Stimulated activated CD4-positive, alpha-beta T cell treated with anti-CD3 and anti-CD28 coated beads, Interleukin-12 subunit alpha, Interleukin-12 subunit beta, amount 100 ng/mL, for 4 hours (primary cell): ENCODE data around the gene STAM2.
"Not testable (repeated sequence)": the region's sequence is repeated elsewhere in the genome, so short reads cannot be mapped to it uniquely, and the experiment has no call there.

Source experiments
- DNase-seq: peaks from one replicate; pipeline ENCODE4 v3.0.0-alpha.2; 2020

The STAM2 gene

GRCh38 chr2:152100961-152101360 lies 74.6 kb downstream of the STAM2 start:
- no peak for DNase-seq

- no peak for DNase-seq
Observed at GRCh38 chr2:152099367-152100050, 76.1 kb downstream of the STAM2 start.

- no peak for DNase-seq
Observed at GRCh38 chr2:152098496-152099366, 76.8 kb downstream of the STAM2 start, which contains the start of gene CACNB4. Gene CACNB4 (minus strand): TSS chr2:152099044.

- no peak for DNase-seq
Observed at GRCh38 chr2:152097801-152098495, 77.6 kb downstream of the STAM2 start.

GRCh38 chr2:152097290-152097800 lies 78.2 kb downstream of the STAM2 start:
- DNase-seq, result no peak

GRCh38 chr2:152095146-152095545 lies 80.4 kb downstream of the STAM2 start:
- DNase-seq, result no peak

- DNase-seq, result no peak
Observed at GRCh38 chr2:152094014-152094413, 81.5 kb downstream of the STAM2 start.

GRCh38 chr2:152093464-152093863 lies 82.1 kb downstream of the STAM2 start:
- no peak for DNase-seq

GRCh38 chr2:152092095-152092494 lies 83.5 kb downstream of the STAM2 start:
- DNase-seq, result no peak

GRCh38 chr2:152090726-152091125 lies 84.8 kb downstream of the STAM2 start:
- DNase-seq, result not testable (repeated sequence)

GRCh38 chr2:152089238-152089637 lies 86.3 kb downstream of the STAM2 start:
- no peak for DNase-seq

GRCh38 chr2:152088006-152088405 lies 87.6 kb downstream of the STAM2 start:
- DNase-seq, result no peak

- no peak for DNase-seq
Observed at GRCh38 chr2:152086231-152086630, 89.3 kb downstream of the STAM2 start.

GRCh38 chr2:152084076-152084475 lies 91.5 kb downstream of the STAM2 start:
- DNase-seq, result no peak

- no peak for DNase-seq
Observed at GRCh38 chr2:152083202-152083875, 92.2 kb downstream of the STAM2 start.

- DNase-seq, result no peak
Observed at GRCh38 chr2:152078662-152079061, 96.9 kb downstream of the STAM2 start.

- DNase-seq, result no peak
Observed at GRCh38 chr2:152078023-152078422, 97.5 kb downstream of the STAM2 start.

- DNase-seq, result no peak
Observed at GRCh38 chr2:152075461-152076050, 100.0 kb downstream of the STAM2 start.

GRCh38 chr2:152072011-152072410 lies 103.6 kb downstream of the STAM2 start:
- no peak for DNase-seq

- DNase-seq, result no peak
Observed at GRCh38 chr2:152071518-152071917, 104.0 kb downstream of the STAM2 start.

GRCh38 chr2:152071092-152071491 lies 104.5 kb downstream of the STAM2 start:
- no peak for DNase-seq

- no peak for DNase-seq
Observed at GRCh38 chr2:152068226-152068625, 107.3 kb downstream of the STAM2 start.
